Kidney (tissue), 14 donors: ENCODE data around the gene MPRIP. TPM values are rescaled to one million over a fixed set of nuclear protein-coding genes. Genes with fewer than 3 reads are reported as not detected.

Experiments used
- DNase-seq, 5 donors: peaks; one replicate each; pipeline ENCODE4 v3.0.0-alpha.2; 2013 to 2020
- FAIRE-seq: peaks from 2 replicates; lab custom pipeline; 2012; peaks lifted over from hg19 to GRCh38; lab: Jason Lieb, UNC
- H3K27ac ChIP-seq, 2 donors: one replicate each; pipeline ENCODE4 v1.7.0; 2013; ENCODE audit warnings: low read depth in 2 of 2, low read length in 2 of 2, inconsistent platforms in 1 of 2
- H3K27me3 ChIP-seq: one replicate; pipeline ENCODE4 v1.7.1; 2013; ENCODE audit warnings: low read length, inconsistent platforms; ENCODE audit not compliant: control insufficient read depth, insufficient read depth
- H3K36me3 ChIP-seq, 3 donors: one replicate each; pipeline versions ENCODE4 v1.7.0 to v1.7.1; 2013; ENCODE audit warnings: low read length in 3 of 3, control low read depth in 1 of 3, inconsistent platforms in 1 of 3; ENCODE audit not compliant: insufficient read depth in 3 of 3, control insufficient read depth in 2 of 3
- H3K4me1 ChIP-seq, 3 donors: one replicate each; pipeline versions ENCODE4 v1.7.0 to v1.7.1; 2013; ENCODE audit warnings: low read length in 3 of 3, inconsistent platforms in 1 of 3, low read depth in 1 of 3; ENCODE audit not compliant: control insufficient read depth in 2 of 3, insufficient read depth in 2 of 3
- H3K4me3 ChIP-seq, 3 donors: one replicate each; pipeline versions ENCODE4 v1.7.0 to v1.8.1; 2013; ENCODE audit warnings: low read length in 3 of 3, control low read depth in 1 of 3, inconsistent platforms in 1 of 3
- H3K9ac ChIP-seq, 3 donors: one replicate each; pipeline versions ENCODE4 v1.7.0 to v1.7.1; 2013; ENCODE audit warnings: low read length in 3 of 3, control low read depth in 1 of 3, inconsistent platforms in 1 of 3
- H3K9me3 ChIP-seq, 3 donors: one replicate each; pipeline versions ENCODE4 v1.7.0 to v1.7.1; 2013; ENCODE audit warnings: low read length in 3 of 3, control low read depth in 1 of 3, inconsistent platforms in 1 of 3; ENCODE audit not compliant: control insufficient read depth in 2 of 3, insufficient read depth in 1 of 3
- CTCF ChIP-seq: IDR thresholded peaks from 3 replicates; pipeline ENCODE4 v1.5.1; 2012; ENCODE audit warnings: mild to moderate bottlenecking, moderate library complexity, borderline replicate concordance; ENCODE audit not compliant: insufficient read depth; ENCODE audit errors: extremely low read depth
- intact Hi-C: fragments of 100-400 bp; cut with DNase I; formaldehyde crosslinking; loops from one replicate; pipeline ENCODE4 v1.11.1; 2022
- polyA plus RNA-seq: library from polyadenylated mRNA; stranded (reverse); fragments of 350-450 nt; fragmentation: Illumina TruSeq; extraction: RNeasy Lipid Tissue Mini Kit (QIAGEN cat#74804); gene quantifications from one replicate; pipeline ENCODE4 v1.2.3, GENCODE V29; 2014; ENCODE audit warnings: low read depth, low replicate concordance; ENCODE audit not compliant: insufficient read depth
- total RNA-seq: library from RNA; stranded (reverse); fragmentation: NEBNext Ultra II Directional; extraction: Animal tissue kit (Norgen Biotek cat#: 25700); gene quantifications from one replicate; pipeline ENCODE4 v1.2.1, GENCODE V29; 2021
- donor health status: control.
- donor health status: control.
- donor health status: control.
- donor health status: control.
- donor health status: control.
- donor health status: DM: yes; HTN: yes; CAD: no.
- donor health status: Normal renal cell carcinoma (clear cell type).

The MPRIP gene
- total and polyA plus RNA-seq, 2 donors from 2014 or later = 120 to 250 TPM

- peaks cover 0 to 7% (median 0%) of the 10 kb centered on the region in 3 donors for H3K4me1 ChIP-seq
- no peaks in the 10 kb centered on the region for H3K27me3 ChIP-seq
- no peak overlapping the region for H3K9ac ChIP-seq
- H3K36me3 ChIP-seq = peaks cover 3 to 70% (median 48%) of the 10 kb centered on the region in 3 donors
- no peak for TF ChIP-seq CTCF
- H3K9me3 ChIP-seq = no peaks in the 10 kb centered on the region
- DNase-seq (no peak), FAIRE-seq (no peak)
- intact Hi-C loops = no loop called here
- peak overlapping the region in 1 of 2 donors; percentile 5 for H3K27ac ChIP-seq
- H3K4me3 ChIP-seq = no peak overlapping the region
Observed at GRCh38 chr17:17172990-17173389, 130.7 kb downstream of the MPRIP start.

GRCh38 chr17:17173921-17174320 is 131.7 kb downstream of the MPRIP start:
- no peak for FAIRE-seq
- intact Hi-C loops = no loop called here
- no peak for DNase-seq

GRCh38 chr17:17175340-17175739 is 133.1 kb downstream of the MPRIP start:
- Histone ChIP-seq H3K36me3 (peaks cover 6 to 86% (median 51%) of the 10 kb centered on the region in 3 donors), H3K9me3 (no peaks in the 10 kb centered on the region), H3K27ac (no peak overlapping the region), H3K4me3 (no peak overlapping the region), H3K4me1 (peaks cover 0 to 7% (median 0%) of the 10 kb centered on the region in 3 donors), H3K27me3 (no peaks in the 10 kb centered on the region), H3K9ac (no peak overlapping the region)
- FAIRE-seq (no peak), DNase-seq (peak in 1 of 5 donors; percentile 40)
- TF ChIP-seq CTCF = no peak
- intact Hi-C loops = no loop called here

More at GRCh38 chr17:17173921-17174320, 131.7 kb downstream of the MPRIP start:
- no peak for TF ChIP-seq CTCF
- Histone ChIP-seq H3K27ac (no peak overlapping the region), H3K9ac (no peak overlapping the region), H3K4me3 (no peak overlapping the region), H3K4me1 (peaks cover 0 to 7% (median 0%) of the 10 kb centered on the region in 3 donors), H3K36me3 (peaks cover 3 to 78% (median 46%) of the 10 kb centered on the region in 3 donors), H3K27me3 (no peaks in the 10 kb centered on the region), H3K9me3 (no peaks in the 10 kb centered on the region)

GRCh38 chr17:17175917-17176316 is 133.7 kb downstream of the MPRIP start:
- no peaks in the 10 kb centered on the region for H3K9me3 ChIP-seq
- H3K4me1 ChIP-seq = peaks cover 0 to 7% (median 0%) of the 10 kb centered on the region in 3 donors
- no peak overlapping the region for H3K4me3 ChIP-seq
- FAIRE-seq (no peak), DNase-seq (no peak)
- no peak overlapping the region for H3K9ac ChIP-seq
- H3K36me3 ChIP-seq = peaks cover 6 to 88% (median 57%) of the 10 kb centered on the region in 3 donors
- no peaks in the 10 kb centered on the region for H3K27me3 ChIP-seq
- no peak for TF ChIP-seq CTCF
- intact Hi-C loops = no loop called here
- H3K27ac ChIP-seq = no peak overlapping the region
